Effector memory CD4-positive, alpha-beta T cell (primary cell): ENCODE measurements around the gene MTERF4.

ENCODE experiments used
- DNase-seq, 3 donors: peaks; one replicate each; pipeline ENCODE4 v3.0.0-alpha.2; 2020
- H3K27ac ChIP-seq: 2 replicates; pipeline ENCODE4 v1.7.0; 2013; ENCODE audit warnings: mild to moderate bottlenecking, low read length, moderate library complexity; ENCODE audit not compliant: insufficient read depth, poor library complexity, severe bottlenecking
- H3K27me3 ChIP-seq: replicated peaks from 2 replicates; pipeline ENCODE4 v1.7.0; 2013; ENCODE audit warnings: mild to moderate bottlenecking, low read length; ENCODE audit not compliant: insufficient read depth, control insufficient read depth, poor library complexity, severe bottlenecking
- H3K36me3 ChIP-seq: 2 replicates; pipeline ENCODE4 v1.7.0; 2013; ENCODE audit warnings: mild to moderate bottlenecking, low read length, moderate library complexity; ENCODE audit not compliant: control insufficient read depth, insufficient read depth
- H3K4me1 ChIP-seq: 2 replicates; pipeline ENCODE4 v1.7.0; 2013; ENCODE audit warnings: low read length, mild to moderate bottlenecking; ENCODE audit not compliant: control insufficient read depth, insufficient read depth, poor library complexity, severe bottlenecking
- H3K4me3 ChIP-seq: 2 replicates; pipeline ENCODE4 v1.7.0; 2013; ENCODE audit warnings: low read length, low read depth, mild to moderate bottlenecking; ENCODE audit not compliant: insufficient read depth, poor library complexity, severe bottlenecking
- H3K9me3 ChIP-seq: 2 replicates; pipeline ENCODE4 v1.7.0; 2013; ENCODE audit warnings: mild to moderate bottlenecking, low read length, moderate library complexity; ENCODE audit not compliant: control insufficient read depth

The MTERF4 gene

DNA sequence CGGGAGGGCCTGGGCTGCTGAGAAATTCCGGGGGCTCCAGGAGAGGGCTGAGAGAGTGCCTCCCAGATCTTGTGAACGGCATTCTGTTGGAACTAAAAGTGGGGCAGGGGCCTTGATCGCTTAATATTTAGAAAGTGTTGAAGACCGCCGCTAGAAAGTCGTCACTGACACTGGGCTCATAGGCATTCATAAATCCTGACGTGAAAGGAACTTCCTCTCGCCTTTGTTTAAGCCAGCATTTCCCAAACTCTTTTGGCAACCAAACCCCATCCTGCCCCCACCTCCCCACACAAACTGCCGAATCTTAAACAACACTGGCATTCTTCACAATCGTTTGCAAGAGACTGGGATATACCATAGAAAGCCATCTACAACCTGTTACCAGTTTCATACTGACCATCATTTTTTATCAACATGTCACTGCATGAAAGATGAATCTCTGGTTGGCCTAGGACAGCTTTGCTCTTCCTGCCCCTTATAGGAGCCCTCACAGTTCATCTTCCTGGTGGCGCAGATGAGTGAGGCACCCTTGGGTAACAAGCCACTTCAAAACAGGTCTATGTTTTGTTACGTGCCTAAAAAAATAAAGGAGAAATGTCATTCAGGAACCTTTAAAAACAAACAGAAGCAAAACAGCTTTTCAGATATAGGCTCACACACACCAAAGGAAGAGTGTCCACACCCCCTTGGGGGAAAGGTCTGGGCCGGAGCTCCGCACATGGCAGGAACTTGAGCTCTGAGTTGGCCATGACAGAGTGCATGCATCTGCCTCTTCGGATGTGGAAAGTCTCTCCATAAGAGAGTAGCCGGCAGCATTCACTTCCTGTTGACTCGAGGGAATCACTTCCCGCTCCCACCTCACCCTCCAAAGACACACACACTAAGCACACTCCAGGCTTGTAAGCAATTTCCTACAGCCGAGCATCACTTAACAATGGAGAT, 13.0 kb downstream of the MTERF4 start:
- no peak for DNase-seq
- H3K4me3 ChIP-seq: no peak overlapping the region
- H3K27me3 ChIP-seq: no peaks in the 10 kb centered on the region
- H3K9me3 ChIP-seq: no peaks in the 10 kb centered on the region
- no peaks in the 10 kb centered on the region for H3K4me1 ChIP-seq
- H3K36me3 ChIP-seq: peaks cover 74% of the 10 kb centered on the region
- H3K27ac ChIP-seq: no peak overlapping the region

- Histone ChIP-seq H3K27ac (no peak overlapping the region), H3K36me3 (peaks cover 71% of the 10 kb centered on the region), H3K4me3 (no peak overlapping the region)
Measured at GRCh38 chr2:241088376-241088775, 13.7 kb downstream of the MTERF4 start.

GRCh38 chr2:241087420-241088268, 14.4 kb downstream of the MTERF4 start:
- Histone ChIP-seq H3K27ac (no peak overlapping the region), H3K4me3 (no peak overlapping the region), H3K27me3 (no peaks in the 10 kb centered on the region), H3K9me3 (no peaks in the 10 kb centered on the region), H3K4me1 (no peaks in the 10 kb centered on the region), H3K36me3 (peaks cover 64% of the 10 kb centered on the region)
- no peak for DNase-seq

More at GRCh38 chr2:241088376-241088775, 13.7 kb downstream of the MTERF4 start:
- no peaks in the 10 kb centered on the region for H3K27me3 ChIP-seq
- no peaks in the 10 kb centered on the region for H3K4me1 ChIP-seq
- no peak for DNase-seq
- no peaks in the 10 kb centered on the region for H3K9me3 ChIP-seq

GRCh38 chr2:241084856-241085444, 17.1 kb downstream of the MTERF4 start:
- peaks cover 7% of the 10 kb centered on the region for H3K4me1 ChIP-seq
- H3K27me3 ChIP-seq: no peaks in the 10 kb centered on the region
- no peaks in the 10 kb centered on the region for H3K9me3 ChIP-seq
- H3K27ac ChIP-seq: no peak overlapping the region
- no peak for DNase-seq
- no peak overlapping the region for H3K4me3 ChIP-seq
- H3K36me3 ChIP-seq: peaks cover 41% of the 10 kb centered on the region

GRCh38 chr2:241083091-241083415, 19.0 kb downstream of the MTERF4 start:
- Histone ChIP-seq H3K36me3 (peaks cover 22% of the 10 kb centered on the region), H3K9me3 (no peaks in the 10 kb centered on the region), H3K4me1 (peaks cover 7% of the 10 kb centered on the region), H3K27ac (no peak overlapping the region), H3K4me3 (no peak overlapping the region), H3K27me3 (no peaks in the 10 kb centered on the region)
- DNase-seq: no peak

- no peaks in the 10 kb centered on the region for H3K9me3 ChIP-seq
- no peak for DNase-seq
- H3K4me3 ChIP-seq: no peak overlapping the region
- no peaks in the 10 kb centered on the region for H3K27me3 ChIP-seq
- peaks cover 7% of the 10 kb centered on the region for H3K4me1 ChIP-seq
- peaks cover 17% of the 10 kb centered on the region for H3K36me3 ChIP-seq
- H3K27ac ChIP-seq: no peak overlapping the region
Measured at GRCh38 chr2:241082341-241083090, 19.6 kb downstream of the MTERF4 start.

- Histone ChIP-seq H3K4me1 (peaks cover 7% of the 10 kb centered on the region), H3K27me3 (no peaks in the 10 kb centered on the region), H3K36me3 (peaks cover 10% of the 10 kb centered on the region), H3K27ac (no peak overlapping the region), H3K4me3 (no peak overlapping the region), H3K9me3 (no peaks in the 10 kb centered on the region)
- DNase-seq: no peak
Measured at GRCh38 chr2:241081643-241082340, 20.3 kb downstream of the MTERF4 start.

- H3K36me3 ChIP-seq: peaks cover 5% of the 10 kb centered on the region
- no peak overlapping the region for H3K27ac ChIP-seq
- no peaks in the 10 kb centered on the region for H3K27me3 ChIP-seq
- H3K9me3 ChIP-seq: no peaks in the 10 kb centered on the region
- no peak for DNase-seq
- H3K4me1 ChIP-seq: peaks cover 7% of the 10 kb centered on the region
- no peak overlapping the region for H3K4me3 ChIP-seq
Measured at GRCh38 chr2:241081190-241081642, 20.9 kb downstream of the MTERF4 start.
